HG03064 (cell line): ENCODE results near the gene MORN1.

Experiments
- ATAC-seq: cut with Tn5 transposase; IDR thresholded peaks from one replicate; pipeline ENCODE4 v1.9.1; 2021; ENCODE audit warnings: low read depth; ENCODE audit not compliant: unreplicated experiment

Gene MORN1

GRCh38 chr1:2406451-2407041 lies 15.2 kb upstream of the MORN1 start:
- ATAC-seq, result no peak

GRCh38 chr1:2405588-2406295 lies 14.4 kb upstream of the MORN1 start:
- ATAC-seq, result no peak

GRCh38 chr1:2404890-2405511 lies 13.6 kb upstream of the MORN1 start:
- ATAC-seq, result no peak

GRCh38 chr1:2404142-2404889 lies 13.0 kb upstream of the MORN1 start:
- no peak for ATAC-seq

GRCh38 chr1:2403273-2403672 lies 11.9 kb upstream of the MORN1 start:
- no peak for ATAC-seq

- ATAC-seq, result no peak
These were observed 11.1 kb upstream of the MORN1 start for GRCh38 chr1:2402420-2402819.

GRCh38 chr1:2400950-2401649 lies 9.7 kb upstream of the MORN1 start:
- ATAC-seq, result no peak

- no peak for ATAC-seq
These were observed 9.2 kb upstream of the MORN1 start for GRCh38 chr1:2400576-2400909.

- ATAC-seq, result no peak
These were observed 8.7 kb upstream of the MORN1 start for GRCh38 chr1:2399890-2400575.

- ATAC-seq, result no peak
These were observed 7.5 kb upstream of the MORN1 start for GRCh38 chr1:2398871-2399270.

GRCh38 chr1:2397007-2397679 lies 5.8 kb upstream of the MORN1 start:
- no peak for ATAC-seq

GRCh38 chr1:2396476-2396875 lies 5.1 kb upstream of the MORN1 start:
- ATAC-seq, result no peak

- ATAC-seq, result no peak
These were observed 4.7 kb upstream of the MORN1 start for GRCh38 chr1:2396059-2396458.

- no peak for ATAC-seq
These were observed 3.9 kb upstream of the MORN1 start for GRCh38 chr1:2395245-2395644.

GRCh38 chr1:2394761-2395160 lies 3.4 kb upstream of the MORN1 start:
- ATAC-seq, result no peak

- ATAC-seq, result no peak
These were observed 2.9 kb upstream of the MORN1 start for GRCh38 chr1:2394220-2394619.

- no peak for ATAC-seq
These were observed 2.1 kb upstream of the MORN1 start for GRCh38 chr1:2393471-2393877.

GRCh38 chr1:2392686-2393085 lies 1.3 kb upstream of the MORN1 start:
- no peak for ATAC-seq

GRCh38 chr1:2391931-2392509 lies 666 bp upstream of the MORN1 start:
- ATAC-seq, result no peak
